ENCODE results near the gene TEX264.

TEX264 gene

DNA sequence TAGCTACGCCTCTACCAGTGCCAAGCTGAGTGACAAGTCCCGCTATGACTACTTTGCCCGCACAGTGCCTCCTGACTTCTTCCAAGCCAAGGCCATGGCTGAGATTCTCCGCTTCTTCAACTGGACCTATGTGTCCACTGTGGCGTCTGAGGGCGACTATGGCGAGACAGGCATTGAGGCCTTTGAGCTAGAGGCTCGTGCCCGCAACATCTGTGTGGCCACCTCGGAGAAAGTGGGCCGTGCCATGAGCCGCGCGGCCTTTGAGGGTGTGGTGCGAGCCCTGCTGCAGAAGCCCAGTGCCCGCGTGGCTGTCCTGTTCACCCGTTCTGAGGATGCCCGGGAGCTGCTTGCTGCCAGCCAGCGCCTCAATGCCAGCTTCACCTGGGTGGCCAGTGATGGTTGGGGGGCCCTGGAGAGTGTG is 41.5 kb downstream of the TEX264 start:
- Histone ChIP-seq H2BK120ac (ENCODE audit: insufficient read depth, low read length, poor library complexity) (no peak overlapping the region), H3K79me2 (ENCODE audit: control insufficient read depth, insufficient read depth, low read length, poor library complexity) (no peaks in the 10 kb centered on the region), H3K36me3 (ENCODE audit: control insufficient read depth in 1 of 2, insufficient read depth in 2 of 2, low read length in 2 of 2) (no peaks in the 10 kb centered on the region), H4K8ac (ENCODE audit: low read depth, low read length) (no peak overlapping the region), H3K27me3 (ENCODE audit: insufficient read depth, low read length) (peaks cover 10% of the 10 kb centered on the region), H2BK5ac (ENCODE audit: low read depth, low read length, poor library complexity) (no peak overlapping the region), H3K18ac (ENCODE audit: low read length) (no peak overlapping the region), H3K9me3 (ENCODE audit: insufficient read depth, low read depth, low read length) (peaks cover 6% of the 10 kb centered on the region), H3K4me2 (ENCODE audit: low read length) (no peak overlapping the region), H3K23ac (ENCODE audit: low read length) (no peak overlapping the region), H3K4ac (ENCODE audit: low read depth, low read length) (no peak overlapping the region), H3K9ac (ENCODE audit: low read length) (no peak overlapping the region), H2BK12ac (ENCODE audit: low read length) (no peak overlapping the region), H3K79me1 (ENCODE audit: low read length) (no peaks in the 10 kb centered on the region), H4K91ac (ENCODE audit: low read depth, low read length) (no peak overlapping the region), H2AFZ (ENCODE audit: insufficient read depth, low read length, poor library complexity) (no peak overlapping the region), H2AK5ac (ENCODE audit: low read length) (no peak overlapping the region), H3K27ac (ENCODE audit: low read depth, low read length) (no peak overlapping the region), H3K4me1 (ENCODE audit: control insufficient read depth in 1 of 2, insufficient read depth in 2 of 2, low read length in 2 of 2) (no peaks in the 10 kb centered on the region), H3K4me3 (ENCODE audit: low read depth, low read length) (no peak overlapping the region), H3K14ac (ENCODE audit: low read length) (no peak overlapping the region), H4K12ac (ENCODE audit: low read depth, low read length) (no peak overlapping the region)
- DNase-seq = no peak
- WGBS (ENCODE audit: extremely low coverage, insufficient coverage, insufficient read length) = no CpG with 5 or more reads among the region's 20 CpGs

DNA sequence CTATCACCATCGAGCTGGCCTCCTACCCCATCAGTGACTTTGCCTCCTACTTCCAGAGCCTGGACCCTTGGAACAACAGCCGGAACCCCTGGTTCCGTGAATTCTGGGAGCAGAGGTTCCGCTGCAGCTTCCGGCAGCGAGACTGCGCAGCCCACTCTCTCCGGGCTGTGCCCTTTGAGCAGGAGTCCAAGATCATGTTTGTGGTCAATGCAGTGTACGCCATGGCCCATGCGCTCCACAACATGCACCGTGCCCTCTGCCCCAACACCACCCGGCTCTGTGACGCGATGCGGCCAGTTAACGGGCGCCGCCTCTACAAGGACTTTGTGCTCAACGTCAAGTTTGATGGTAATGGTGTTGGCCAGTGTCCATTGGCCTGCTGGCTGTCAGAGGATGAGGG is 41.9 kb downstream of the TEX264 start:
- Histone ChIP-seq H4K12ac (ENCODE audit: low read depth, low read length) (no peak overlapping the region), H3K27me3 (ENCODE audit: insufficient read depth, low read length) (peaks cover 6% of the 10 kb centered on the region), H3K14ac (ENCODE audit: low read length) (no peak overlapping the region), H3K36me3 (ENCODE audit: control insufficient read depth in 1 of 2, insufficient read depth in 2 of 2, low read length in 2 of 2) (no peaks in the 10 kb centered on the region), H2AFZ (ENCODE audit: insufficient read depth, low read length, poor library complexity) (no peak overlapping the region), H2AK5ac (ENCODE audit: low read length) (no peak overlapping the region), H3K79me1 (ENCODE audit: low read length) (no peaks in the 10 kb centered on the region), H3K4me1 (ENCODE audit: control insufficient read depth in 1 of 2, insufficient read depth in 2 of 2, low read length in 2 of 2) (no peaks in the 10 kb centered on the region), H3K18ac (ENCODE audit: low read length) (no peak overlapping the region), H3K4ac (ENCODE audit: low read depth, low read length) (no peak overlapping the region), H2BK12ac (ENCODE audit: low read length) (no peak overlapping the region), H3K4me3 (ENCODE audit: low read depth, low read length) (no peak overlapping the region), H4K8ac (ENCODE audit: low read depth, low read length) (no peak overlapping the region), H3K23ac (ENCODE audit: low read length) (no peak overlapping the region), H2BK5ac (ENCODE audit: low read depth, low read length, poor library complexity) (no peak overlapping the region), H3K9ac (ENCODE audit: low read length) (no peak overlapping the region), H4K91ac (ENCODE audit: low read depth, low read length) (no peak overlapping the region), H2BK120ac (ENCODE audit: insufficient read depth, low read length, poor library complexity) (no peak overlapping the region), H3K4me2 (ENCODE audit: low read length) (no peak overlapping the region), H3K9me3 (ENCODE audit: insufficient read depth, low read depth, low read length) (peaks cover 6% of the 10 kb centered on the region), H3K79me2 (ENCODE audit: control insufficient read depth, insufficient read depth, low read length, poor library complexity) (no peaks in the 10 kb centered on the region), H3K27ac (ENCODE audit: low read depth, low read length) (no peak overlapping the region)
- no CpG with 5 or more reads among the region's 19 CpGs for WGBS (ENCODE audit: extremely low coverage, insufficient coverage, insufficient read length)
- no peak for DNase-seq

DNA sequence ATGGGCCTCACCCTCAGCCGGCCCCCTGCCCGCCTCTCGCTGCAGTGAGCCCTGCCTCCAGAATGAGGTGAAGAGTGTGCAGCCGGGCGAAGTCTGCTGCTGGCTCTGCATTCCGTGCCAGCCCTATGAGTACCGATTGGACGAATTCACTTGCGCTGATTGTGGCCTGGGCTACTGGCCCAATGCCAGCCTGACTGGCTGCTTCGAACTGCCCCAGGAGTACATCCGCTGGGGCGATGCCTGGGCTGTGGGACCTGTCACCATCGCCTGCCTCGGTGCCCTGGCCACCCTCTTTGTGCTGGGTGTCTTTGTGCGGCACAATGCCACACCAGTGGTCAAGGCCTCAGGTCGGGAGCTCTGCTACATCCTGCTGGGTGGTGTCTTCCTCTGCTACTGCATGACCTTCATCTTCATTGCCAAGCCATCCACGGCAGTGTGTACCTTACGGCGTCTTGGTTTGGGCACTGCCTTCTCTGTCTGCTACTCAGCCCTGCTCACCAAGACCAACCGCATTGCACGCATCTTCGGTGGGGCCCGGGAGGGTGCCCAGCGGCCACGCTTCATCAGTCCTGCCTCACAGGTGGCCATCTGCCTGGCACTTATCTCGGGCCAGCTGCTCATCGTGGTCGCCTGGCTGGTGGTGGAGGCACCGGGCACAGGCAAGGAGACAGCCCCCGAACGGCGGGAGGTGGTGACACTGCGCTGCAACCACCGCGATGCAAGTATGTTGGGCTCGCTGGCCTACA is 44.4 kb downstream of the TEX264 start:
- H2BK12ac ChIP-seq (ENCODE audit: low read length) = no peak overlapping the region
- H2BK120ac ChIP-seq (ENCODE audit: insufficient read depth, low read length, poor library complexity) = no peak overlapping the region
- H2BK5ac ChIP-seq (ENCODE audit: low read depth, low read length, poor library complexity) = no peak overlapping the region
- H3K23ac ChIP-seq (ENCODE audit: low read length) = no peak overlapping the region
- H3K4me1 ChIP-seq (ENCODE audit: control insufficient read depth in 1 of 2, insufficient read depth in 2 of 2, low read length in 2 of 2) = no peaks in the 10 kb centered on the region
- peak overlapping the region; percentile 12 for H3K4me3 ChIP-seq (ENCODE audit: low read depth, low read length)
- no peak overlapping the region for H2AFZ ChIP-seq (ENCODE audit: insufficient read depth, low read length, poor library complexity)
- H3K36me3 ChIP-seq (ENCODE audit: control insufficient read depth in 1 of 2, insufficient read depth in 2 of 2, low read length in 2 of 2) = no peaks in the 10 kb centered on the region
- H3K79me2 ChIP-seq (ENCODE audit: control insufficient read depth, insufficient read depth, low read length, poor library complexity) = no peaks in the 10 kb centered on the region
- H3K27ac ChIP-seq (ENCODE audit: low read depth, low read length) = no peak overlapping the region
- no peak overlapping the region for H3K14ac ChIP-seq (ENCODE audit: low read length)
- H3K9me3 ChIP-seq (ENCODE audit: insufficient read depth, low read depth, low read length) = peaks cover 2% of the 10 kb centered on the region
- no peak overlapping the region for H2AK5ac ChIP-seq (ENCODE audit: low read length)
- WGBS (ENCODE audit: extremely low coverage, insufficient coverage, insufficient read length) = no CpG with 5 or more reads among the region's 36 CpGs
- DNase-seq = no peak
- no peak overlapping the region for H4K91ac ChIP-seq (ENCODE audit: low read depth, low read length)
- H3K18ac ChIP-seq (ENCODE audit: low read length) = no peak overlapping the region
- H3K4me2 ChIP-seq (ENCODE audit: low read length) = no peak overlapping the region
- H3K4ac ChIP-seq (ENCODE audit: low read depth, low read length) = no peak overlapping the region
- no peaks in the 10 kb centered on the region for H3K79me1 ChIP-seq (ENCODE audit: low read length)
- H4K12ac ChIP-seq (ENCODE audit: low read depth, low read length) = no peak overlapping the region
- no peaks in the 10 kb centered on the region for H3K27me3 ChIP-seq (ENCODE audit: insufficient read depth, low read length)
- H3K9ac ChIP-seq (ENCODE audit: low read length) = no peak overlapping the region
- H4K8ac ChIP-seq (ENCODE audit: low read depth, low read length) = no peak overlapping the region

DNA sequence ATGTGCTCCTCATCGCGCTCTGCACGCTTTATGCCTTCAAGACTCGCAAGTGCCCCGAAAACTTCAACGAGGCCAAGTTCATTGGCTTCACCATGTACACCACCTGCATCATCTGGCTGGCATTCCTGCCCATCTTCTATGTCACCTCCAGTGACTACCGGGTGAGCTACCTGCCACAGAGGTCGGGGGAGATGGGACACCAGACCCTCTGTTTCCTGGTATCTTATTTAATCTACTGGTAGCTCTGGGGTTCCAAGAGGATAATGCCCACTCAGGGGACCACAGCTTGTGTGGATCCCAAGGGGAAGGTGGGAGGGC is 44.9 kb downstream of the TEX264 start:
- Histone ChIP-seq H3K9ac (ENCODE audit: low read length) (no peak overlapping the region), H2BK12ac (ENCODE audit: low read length) (no peak overlapping the region), H3K4me3 (ENCODE audit: low read depth, low read length) (no peak overlapping the region), H3K36me3 (ENCODE audit: control insufficient read depth in 1 of 2, insufficient read depth in 2 of 2, low read length in 2 of 2) (no peaks in the 10 kb centered on the region), H2AFZ (ENCODE audit: insufficient read depth, low read length, poor library complexity) (no peak overlapping the region), H3K23ac (ENCODE audit: low read length) (no peak overlapping the region), H2BK5ac (ENCODE audit: low read depth, low read length, poor library complexity) (no peak overlapping the region), H4K12ac (ENCODE audit: low read depth, low read length) (no peak overlapping the region), H3K4me1 (ENCODE audit: control insufficient read depth in 1 of 2, insufficient read depth in 2 of 2, low read length in 2 of 2) (no peaks in the 10 kb centered on the region), H3K79me2 (ENCODE audit: control insufficient read depth, insufficient read depth, low read length, poor library complexity) (no peaks in the 10 kb centered on the region), H3K14ac (ENCODE audit: low read length) (no peak overlapping the region), H4K8ac (ENCODE audit: low read depth, low read length) (no peak overlapping the region), H3K18ac (ENCODE audit: low read length) (no peak overlapping the region), H4K91ac (ENCODE audit: low read depth, low read length) (no peak overlapping the region), H3K27me3 (ENCODE audit: insufficient read depth, low read length) (no peaks in the 10 kb centered on the region), H3K4me2 (ENCODE audit: low read length) (no peak overlapping the region), H3K4ac (ENCODE audit: low read depth, low read length) (no peak overlapping the region), H2AK5ac (ENCODE audit: low read length) (no peak overlapping the region), H3K9me3 (ENCODE audit: insufficient read depth, low read depth, low read length) (peaks cover 2% of the 10 kb centered on the region), H3K27ac (ENCODE audit: low read depth, low read length) (no peak overlapping the region), H2BK120ac (ENCODE audit: insufficient read depth, low read length, poor library complexity) (no peak overlapping the region), H3K79me1 (ENCODE audit: low read length) (no peaks in the 10 kb centered on the region)
- no peak for DNase-seq
- WGBS (ENCODE audit: extremely low coverage, insufficient coverage, insufficient read length) = no CpG with 5 or more reads among the region's 8 CpGs

Measured in trophoblast cell (in vitro differentiated cells and primary cell).